Measurements from ENCODE around the gene ALG5.
A peak's percentile ranks its signal among the peaks of the same experiment; 100 is the strongest.

ALG5 gene

GRCh38 chr13:36907821-36908220 lies 91.3 kb downstream of the ALG5 start:
- H3K9ac ChIP-seq: no peak overlapping the region
- no peak for TF ChIP-seq Cebpa-rat (IDR thresholded peaks at IDR 0.05)
- no peak overlapping the region for H3K4me3 ChIP-seq
- no peak overlapping the region for H3K27ac ChIP-seq
- peaks cover 17% of the 10 kb centered on the region for H3K4me1 ChIP-seq
- no peaks in the 10 kb centered on the region for H3K9me3 ChIP-seq
- H3K4me2 ChIP-seq: 0 out of 2 replicates have a peak overlapping the region, but pooled peaks have one; percentile 14
- H4K20me1 ChIP-seq: no peaks in the 10 kb centered on the region
- no peaks in the 10 kb centered on the region for H3K27me3 ChIP-seq
- H3K36me3 ChIP-seq: no peaks in the 10 kb centered on the region

- H3K36me3 ChIP-seq: no peaks in the 10 kb centered on the region
- no peak for TF ChIP-seq Cebpa-rat (IDR thresholded peaks at IDR 0.05)
- peak overlapping the region; percentile 12; the same call in 1 of the 2 replicates for H3K4me2 ChIP-seq
- H3K27me3 ChIP-seq: no peaks in the 10 kb centered on the region
- no peak overlapping the region for H3K4me3 ChIP-seq
- no peaks in the 10 kb centered on the region for H3K9me3 ChIP-seq
- H3K4me1 ChIP-seq: peaks cover 17% of the 10 kb centered on the region
- H3K9ac ChIP-seq: no peak overlapping the region
- H4K20me1 ChIP-seq: no peaks in the 10 kb centered on the region
- H3K27ac ChIP-seq: no peak overlapping the region
Measured at GRCh38 chr13:36907266-36907665, 91.9 kb downstream of the ALG5 start.

GRCh38 chr13:36905944-36906343 lies 93.2 kb downstream of the ALG5 start:
- Histone ChIP-seq H4K20me1 (no peaks in the 10 kb centered on the region), H3K4me1 (peaks cover 17% of the 10 kb centered on the region), H3K9me3 (no peaks in the 10 kb centered on the region), H3K9ac (no peak overlapping the region), H3K4me2 (no peak overlapping the region), H3K36me3 (no peaks in the 10 kb centered on the region), H3K4me3 (no peak overlapping the region), H3K27me3 (no peaks in the 10 kb centered on the region), H3K27ac (no peak overlapping the region)
- TF ChIP-seq Cebpa-rat (IDR thresholded peaks at IDR 0.05): no peak

GRCh38 chr13:36903925-36904595 lies 95.1 kb downstream of the ALG5 start:
- Histone ChIP-seq H3K4me2 (no peak overlapping the region), H3K9ac (no peak overlapping the region), H3K4me1 (peaks cover 12% of the 10 kb centered on the region), H3K27ac (no peak overlapping the region), H3K27me3 (no peaks in the 10 kb centered on the region), H4K20me1 (no peaks in the 10 kb centered on the region), H3K4me3 (no peak overlapping the region), H3K9me3 (peaks cover 9% of the 10 kb centered on the region; the same call in 1 of the 2 replicates), H3K36me3 (no peaks in the 10 kb centered on the region)
- TF ChIP-seq Cebpa-rat (IDR thresholded peaks at IDR 0.05): no peak
